ENCODE data around the gene POPDC2.
A peak's percentile ranks its signal among the peaks of the same experiment; 100 is the strongest.

The POPDC2 gene

DNA sequence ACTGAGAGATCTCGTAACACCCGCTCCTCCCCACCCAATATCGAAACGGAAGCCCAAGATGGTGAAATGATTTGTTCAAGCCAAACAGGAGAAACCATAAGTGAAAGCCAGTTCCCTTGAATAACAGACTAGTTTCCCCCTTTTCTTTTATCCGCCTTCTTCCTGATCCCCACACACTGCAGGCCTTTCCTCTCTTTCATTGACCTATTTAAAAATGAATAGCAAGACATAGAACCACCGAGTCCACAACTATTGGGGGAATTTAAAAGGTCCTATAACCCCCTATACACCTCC, 17.2 kb upstream of the POPDC2 start:
- TF ChIP-seq, protein P1, sequence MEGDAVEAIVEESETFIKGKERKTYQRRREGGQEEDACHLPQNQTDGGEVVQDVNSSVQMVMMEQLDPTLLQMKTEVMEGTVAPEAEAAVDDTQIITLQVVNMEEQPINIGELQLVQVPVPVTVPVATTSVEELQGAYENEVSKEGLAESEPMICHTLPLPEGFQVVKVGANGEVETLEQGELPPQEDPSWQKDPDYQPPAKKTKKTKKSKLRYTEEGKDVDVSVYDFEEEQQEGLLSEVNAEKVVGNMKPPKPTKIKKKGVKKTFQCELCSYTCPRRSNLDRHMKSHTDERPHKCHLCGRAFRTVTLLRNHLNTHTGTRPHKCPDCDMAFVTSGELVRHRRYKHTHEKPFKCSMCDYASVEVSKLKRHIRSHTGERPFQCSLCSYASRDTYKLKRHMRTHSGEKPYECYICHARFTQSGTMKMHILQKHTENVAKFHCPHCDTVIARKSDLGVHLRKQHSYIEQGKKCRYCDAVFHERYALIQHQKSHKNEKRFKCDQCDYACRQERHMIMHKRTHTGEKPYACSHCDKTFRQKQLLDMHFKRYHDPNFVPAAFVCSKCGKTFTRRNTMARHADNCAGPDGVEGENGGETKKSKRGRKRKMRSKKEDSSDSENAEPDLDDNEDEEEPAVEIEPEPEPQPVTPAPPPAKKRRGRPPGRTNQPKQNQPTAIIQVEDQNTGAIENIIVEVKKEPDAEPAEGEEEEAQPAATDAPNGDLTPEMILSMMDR (conservative IDR thresholded peaks at IDR 0.05; ENCODE audit: low read depth, low read length), result no peak
- DNase-seq (ENCODE audit: low read depth), result no peak
- peak overlapping the region; percentile 73 for H3K4me3 ChIP-seq (ENCODE audit: low read depth, low read length)

DNA sequence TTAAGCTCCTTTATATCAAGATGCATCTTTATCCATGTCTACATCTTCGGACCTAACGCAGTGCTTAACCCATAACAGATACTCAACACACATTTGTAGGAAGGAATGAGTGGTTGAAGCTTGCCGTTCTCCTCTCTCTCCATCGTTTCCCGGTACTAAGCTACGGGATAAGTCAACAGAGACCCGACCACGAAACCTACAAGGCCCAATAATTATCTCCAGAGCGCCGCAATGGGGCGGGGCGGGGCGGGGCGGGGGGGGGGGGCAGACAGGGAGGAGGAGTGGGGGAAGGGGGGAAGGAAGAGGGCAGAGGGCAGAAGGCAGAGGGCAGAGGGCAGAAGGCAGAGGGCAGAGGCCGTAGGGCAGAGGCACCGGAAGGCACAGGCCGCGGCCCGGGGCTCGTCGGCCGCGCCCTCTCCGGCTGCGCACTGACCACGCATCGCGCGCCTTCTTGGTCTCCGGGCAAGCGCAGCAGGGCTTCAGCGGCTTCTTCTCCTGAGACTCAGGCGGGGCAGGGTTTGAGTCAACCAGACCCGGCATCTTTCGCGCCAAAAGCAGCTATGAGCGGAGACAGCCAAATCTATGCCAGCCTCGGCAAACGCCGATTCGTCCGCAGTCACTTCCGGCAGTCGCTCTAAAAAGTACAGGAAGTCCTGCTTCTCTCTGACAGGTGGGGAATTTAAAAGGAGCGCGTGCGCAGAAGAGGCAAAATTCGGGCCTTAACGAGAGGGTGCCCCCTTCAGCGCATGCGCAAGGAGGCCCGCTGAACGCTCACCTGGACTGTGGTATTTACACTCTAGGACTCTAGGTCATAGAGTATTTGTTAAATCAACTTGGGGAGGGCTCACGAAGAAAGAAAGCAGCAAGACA, 16.6 kb upstream of the POPDC2 start, which contains the start of gene COX17:
Gene COX17, minus strand, starts transcription at position 636 of the 870 bp plus-strand sequence. Its CDS starts 96 bp downstream, at position 540.
- H3K4me3 ChIP-seq (ENCODE audit: low read depth, low read length), result peak within 1 kb of the TSS; percentile 73
- peak; percentile 97 for DNase-seq (ENCODE audit: low read depth)
- TF ChIP-seq, protein P1 (conservative IDR thresholded peaks at IDR 0.05; ENCODE audit: low read depth, low read length), result no peak

- no peak for DNase-seq (ENCODE audit: low read depth)
- no peak overlapping the region for H3K4me3 ChIP-seq (ENCODE audit: low read depth, low read length)
- TF ChIP-seq, protein P1 (conservative IDR thresholded peaks at IDR 0.05; ENCODE audit: low read depth, low read length), result no peak
Measured at GRCh38 chr3:119676020-119676419, 15.6 kb upstream of the POPDC2 start.

DNA sequence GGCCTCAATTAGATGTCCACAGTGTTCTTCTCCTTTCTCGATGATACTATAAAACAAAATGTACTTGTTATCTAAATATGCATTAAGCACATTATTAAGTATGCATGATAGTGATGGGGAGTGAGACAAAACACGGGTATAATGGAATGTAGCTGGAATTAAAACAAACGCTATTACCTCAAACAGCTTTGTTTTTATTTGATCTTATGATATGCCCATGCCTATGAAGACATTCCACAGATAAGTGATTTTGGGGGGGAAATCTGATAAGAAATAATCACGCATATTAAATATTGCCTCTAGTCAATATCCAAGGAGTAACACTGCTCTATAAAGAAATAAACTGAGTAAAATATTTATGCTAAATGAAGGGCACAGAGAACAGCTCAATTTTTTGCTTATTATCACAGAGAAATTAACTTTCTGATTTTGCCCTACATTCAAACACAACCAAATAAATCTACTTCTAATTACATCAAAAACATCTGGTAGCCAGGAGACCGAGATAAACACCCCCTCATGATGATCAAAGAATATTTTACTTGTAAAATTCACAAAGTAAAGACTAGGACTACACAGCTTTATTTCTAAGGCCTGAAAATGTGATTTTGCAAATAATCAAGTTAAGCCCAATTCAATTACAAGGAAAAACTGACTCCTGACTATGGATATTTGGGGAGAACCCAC, 14.9 kb upstream of the POPDC2 start:
- no peak for DNase-seq (ENCODE audit: low read depth)
- TF ChIP-seq, protein P1 (conservative IDR thresholded peaks at IDR 0.05; ENCODE audit: low read depth, low read length), result no peak
- H3K4me3 ChIP-seq (ENCODE audit: low read depth, low read length), result no peak overlapping the region

GRCh38 chr3:119673875-119674274, 13.5 kb upstream of the POPDC2 start:
- DNase-seq (ENCODE audit: low read depth), result no peak
- H3K4me3 ChIP-seq (ENCODE audit: low read depth, low read length), result no peak overlapping the region
- TF ChIP-seq, protein P1 (conservative IDR thresholded peaks at IDR 0.05; ENCODE audit: low read depth, low read length), result no peak

DNA sequence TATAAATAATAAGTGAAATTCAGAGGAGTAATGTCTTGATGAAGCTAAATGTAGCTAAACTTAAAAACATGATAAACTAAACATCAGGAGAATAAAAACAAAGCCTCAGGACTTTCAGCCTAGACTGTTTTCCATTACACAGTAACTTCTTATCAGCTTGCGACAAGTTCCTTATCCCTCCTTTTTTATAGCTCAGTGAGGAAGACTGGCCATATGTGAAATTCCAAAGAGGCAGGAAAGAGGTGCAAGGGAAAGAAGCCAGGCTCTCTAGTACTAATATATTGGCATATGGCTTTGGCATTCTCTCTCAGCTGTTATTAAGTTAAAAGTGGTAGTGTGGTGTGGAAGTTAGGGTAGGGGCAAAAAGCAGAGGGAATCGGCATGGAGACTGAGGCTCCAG, 12.4 kb upstream of the POPDC2 start:
- DNase-seq (ENCODE audit: low read depth), result no peak
- no peak overlapping the region for H3K4me3 ChIP-seq (ENCODE audit: low read depth, low read length)
- TF ChIP-seq, protein P1 (conservative IDR thresholded peaks at IDR 0.05; ENCODE audit: low read depth, low read length), result no peak

All from choroid plexus epithelial cell (primary cell).